Muscle of leg (tissue), 9 donors: ENCODE measurements around the gene MYO15B. TPM values are rescaled to one million over a fixed set of nuclear protein-coding genes. Genes with fewer than 3 reads are reported as not detected.

ENCODE experiments used
- polyA plus RNA-seq, 8 donors: library from polyadenylated mRNA; unstranded; fragments of 120-200 nt; gene quantifications; one replicate each; pipeline versions ENCODE4 v1.2.1 to v1.2.3, GENCODE V29; 2013; ENCODE audit warnings: inconsistent platforms in 1 of 8, low replicate concordance in 1 of 8; ENCODE audit not compliant: insufficient read length in 8 of 8, insufficient read depth in 1 of 8
- total RNA-seq: library from RNA; stranded (reverse); fragments of 120-200 nt; gene quantifications from one replicate; pipeline ENCODE4 v1.2.4, GENCODE V29; 2013

Gene MYO15B
- total and polyA plus RNA-seq, 9 donors = 52.9 to 147 (median 112) TPM

Other genes starting within 250 kb of the MYO15B start
- gene GRB2, start 182.1 kb upstream of the MYO15B start, total RNA-seq = 88.4 TPM
- 100 to 1,000 TPM; 125 to 162 (median 148) TPM for gene GRB2, start 182.1 kb upstream of the MYO15B start, polyA plus RNA-seq
- 31.5 TPM for gene TMEM94, start 131.2 kb upstream of the MYO15B start, total RNA-seq
- gene TMEM94, start 131.2 kb upstream of the MYO15B start, polyA plus RNA-seq = 10 to 100 TPM; 47.1 to 67.8 (median 60.4) TPM
- gene CASKIN2, start 72.3 kb upstream of the MYO15B start, total RNA-seq = 11.4 TPM
- 10 to 100 TPM; 17.7 to 27.9 (median 23.9) TPM for gene CASKIN2, start 72.3 kb upstream of the MYO15B start, polyA plus RNA-seq
- 21.0 TPM for gene TSEN54, start 71.3 kb upstream of the MYO15B start, total RNA-seq
- 10 to 100 TPM; 12.5 to 27.3 (median 20.2) TPM for gene TSEN54, start 71.3 kb upstream of the MYO15B start, polyA plus RNA-seq
- gene LLGL2, start 62.1 kb upstream of the MYO15B start, total RNA-seq = 4.3 TPM
- gene LLGL2, start 62.1 kb upstream of the MYO15B start, polyA plus RNA-seq = 10 to 100 TPM in 1 of 8 donors, 1 to 10 TPM in 7; 2.1 to 12.1 (median 4.7) TPM
- 10.8 TPM for gene SMIM5, start 45.6 kb downstream of the MYO15B start, total RNA-seq
- gene SMIM5, start 45.6 kb downstream of the MYO15B start, polyA plus RNA-seq = 10 to 100 TPM in 1 of 8 donors, 1 to 10 TPM in 7; 4.0 to 12.1 (median 7.8) TPM
- 14.5 TPM for gene RECQL5, start 79.4 kb downstream of the MYO15B start, total RNA-seq
- 10 to 100 TPM; 12.0 to 20.8 (median 16.9) TPM for gene RECQL5, start 79.4 kb downstream of the MYO15B start, polyA plus RNA-seq
- gene SAP30BP, start 79.5 kb downstream of the MYO15B start, total RNA-seq = 79.7 TPM
- 10 to 100 TPM; 63.7 to 80.1 (median 76.8) TPM for gene SAP30BP, start 79.5 kb downstream of the MYO15B start, polyA plus RNA-seq
- 1.6 TPM for gene ITGB4, start 133.7 kb downstream of the MYO15B start, total RNA-seq
- gene ITGB4, start 133.7 kb downstream of the MYO15B start, polyA plus RNA-seq = 10 to 100 TPM in 1 of 8 donors, 1 to 10 TPM in 7; 3.1 to 16.7 (median 6.5) TPM
- gene GALK1, start 177.4 kb downstream of the MYO15B start, total RNA-seq = 27.7 TPM
- gene GALK1, start 177.4 kb downstream of the MYO15B start, polyA plus RNA-seq = 10 to 100 TPM; 28.2 to 38.5 (median 32.1) TPM
- 18.6 TPM for gene UNK, start 197.0 kb downstream of the MYO15B start, total RNA-seq
- gene UNK, start 197.0 kb downstream of the MYO15B start, polyA plus RNA-seq = 10 to 100 TPM; 22.4 to 33.8 (median 29.0) TPM